Gastroesophageal sphincter (tissue), 3 donors: ENCODE measurements around the gene VIL1.

Experiments used
- CTCF ChIP-seq, 4 experiments: fragments of 200-600 bp in 2 of 4; fragments of 450-650 bp in 2 of 4; sonication (generic) in 1 of 4; IDR thresholded peaks; one replicate each; pipeline ENCODE4 v1.5.1; 2017 to 2019; ENCODE audit warnings: antibody characterized with exemption in 4 of 4, mild to moderate bottlenecking in 2 of 4, moderate library complexity in 2 of 4
- EP300 ChIP-seq: sonication (generic); formaldehyde crosslinking; IDR thresholded peaks from one replicate; pipeline ENCODE4 v1.6.1; 2017; ENCODE audit warnings: antibody characterized with exemption, mild to moderate bottlenecking
- POLR2A ChIP-seq, 2 donors: fragments of 450-650 bp; IDR thresholded peaks; one replicate each; pipeline ENCODE4 v1.6.1; 2017; ENCODE audit warnings: antibody characterized with exemption in 2 of 2, mild to moderate bottlenecking in 2 of 2, moderate library complexity in 1 of 2
- POLR2AphosphoS5 ChIP-seq: sonication (generic); formaldehyde crosslinking; IDR thresholded peaks from one replicate; pipeline ENCODE4 v1.6.1; 2017; ENCODE audit warnings: antibody characterized with exemption

GRCh38 chr2:218458598-218458997 is 39.7 kb downstream of the VIL1 start:
- TF ChIP-seq CTCF (IDR thresholded peaks at IDR 0.05) (no peak), POLR2A (IDR thresholded peaks at IDR 0.05) (no peak), POLR2AphosphoS5 (no peak), EP300 (no peak)
